Suprapubic skin (tissue), 4 donors: Measurements from ENCODE around the gene TTC38. TPM values are rescaled to one million over a fixed set of nuclear protein-coding genes. Genes with fewer than 3 reads are reported as not detected.
A peak's percentile ranks its signal among the peaks of the same experiment; 100 is the strongest.

ENCODE experiments used
- DNase-seq, 2 donors: peaks; one replicate each; pipeline ENCODE4 v3.0.0-alpha.2; 2019; ENCODE audit warnings: low spot score in 2 of 2
- H3K27ac ChIP-seq: fragments of 200-600 bp; sonication (generic); one replicate; pipeline ENCODE4 v1.5.1; 2019
- H3K27me3 ChIP-seq: fragments of 200-600 bp; sonication (generic); one replicate; pipeline ENCODE4 v1.5.1; 2019
- H3K36me3 ChIP-seq: fragments of 200-600 bp; sonication (generic); one replicate; pipeline ENCODE4 v1.5.1; 2019
- H3K4me1 ChIP-seq: fragments of 200-600 bp; sonication (generic); one replicate; pipeline ENCODE4 v1.5.1; 2019
- H3K4me3 ChIP-seq: fragments of 200-600 bp; sonication (generic); one replicate; pipeline ENCODE4 v1.5.1; 2019; ENCODE audit warnings: mild to moderate bottlenecking
- H3K9me3 ChIP-seq: fragments of 200-600 bp; sonication (generic); one replicate; pipeline ENCODE4 v1.5.1; 2019
- EP300 ChIP-seq: sonication (generic); formaldehyde crosslinking; IDR thresholded peaks from one replicate; pipeline ENCODE4 v1.6.1; 2017; ENCODE audit warnings: antibody characterized with exemption
- POLR2A ChIP-seq, 2 donors: fragments of 450-650 bp; IDR thresholded peaks; one replicate each; pipeline ENCODE4 v1.6.1; 2017; ENCODE audit warnings: antibody characterized with exemption in 2 of 2, mild to moderate bottlenecking in 2 of 2, moderate library complexity in 2 of 2
- POLR2AphosphoS5 ChIP-seq, 3 donors: sonication (generic); formaldehyde crosslinking; IDR thresholded peaks; one replicate each; pipeline ENCODE4 v1.6.1; 2017; ENCODE audit warnings: antibody characterized with exemption in 3 of 3
- WGBS: methylation state at CpG from one replicate; pipeline ENCODE4 v1.1.5; 2018; 5-methylcytosine and 5-hydroxymethylcytosine counted together
- total RNA-seq, 4 donors: library from RNA; depleted of rRNA; stranded (reverse); fragments of >200 nt; gene quantifications; one replicate each; pipeline ENCODE4 v1.1.0, GENCODE V29; 2016
- TF ChIP-seq, protein P1 (sequence below), 2 donors: fragments of 200-600 bp in 1 of 2; fragments of 450-650 bp in 1 of 2; sonication (generic) in 1 of 2; IDR thresholded peaks; one replicate each; pipeline ENCODE4 v1.5.1; 2016 to 2019; ENCODE audit warnings: antibody characterized with exemption in 2 of 2, mild to moderate bottlenecking in 1 of 2, moderate library complexity in 1 of 2

Gene TTC38
- total RNA-seq, 4 donors from 2014 or later, result 18.6 to 42.6 (median 35.4) TPM

DNA sequence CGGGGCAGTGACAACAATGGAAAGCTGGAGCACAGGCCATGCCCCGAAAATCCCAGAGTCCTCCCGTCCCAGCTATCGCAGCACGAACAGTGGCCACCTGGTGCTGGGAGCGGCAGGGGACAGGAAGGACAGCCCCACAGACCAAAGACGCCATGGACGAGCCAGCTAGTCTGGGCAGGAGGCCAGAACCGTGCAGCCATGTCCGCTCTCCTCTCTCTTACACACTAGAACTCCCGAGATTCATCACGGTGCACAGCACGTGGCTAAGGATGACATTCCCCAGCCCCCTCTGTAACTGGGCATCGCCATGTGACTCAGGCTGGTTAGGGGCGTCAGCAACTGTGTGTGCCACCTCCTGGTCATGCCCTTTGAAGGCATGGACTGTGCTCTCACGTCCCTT lies 22.3 kb upstream of the TTC38 start:
- Histone ChIP-seq H3K4me3 (no peak overlapping the region), H3K36me3 (peaks cover 17% of the 10 kb centered on the region), H3K4me1 (peaks cover 15% of the 10 kb centered on the region), H3K9me3 (no peaks in the 10 kb centered on the region), H3K27ac (no peak overlapping the region), H3K27me3 (no peaks in the 10 kb centered on the region)
- TF ChIP-seq EP300 (no peak), POLR2AphosphoS5 (IDR thresholded peaks at IDR 0.05) (no peak)
- DNase-seq, result no peak
- WGBS, result 51% methylated on average over 15 of the region's 16 CpGs

DNA sequence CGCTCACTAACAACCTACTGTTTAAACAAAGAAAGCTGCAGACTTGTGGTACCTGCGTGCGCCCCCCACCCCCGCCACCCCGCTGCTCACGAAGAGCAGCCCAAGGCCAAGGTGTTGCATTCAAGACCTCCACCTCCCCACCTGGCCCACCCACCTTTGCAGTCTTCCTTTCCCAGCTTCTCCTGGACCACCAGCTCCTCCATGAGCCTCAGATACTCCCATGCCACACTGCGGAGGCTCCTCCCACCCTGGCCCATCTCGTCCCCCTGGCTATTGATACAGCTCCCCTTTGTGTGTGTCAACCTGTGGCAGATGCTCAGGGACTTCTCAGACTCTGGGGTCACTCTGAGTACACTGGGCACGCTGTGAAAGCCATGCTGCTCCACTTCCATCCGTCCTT lies 21.6 kb upstream of the TTC38 start:
- Histone ChIP-seq H3K27me3 (no peaks in the 10 kb centered on the region), H3K4me1 (peaks cover 21% of the 10 kb centered on the region), H3K9me3 (no peaks in the 10 kb centered on the region), H3K4me3 (no peak overlapping the region), H3K36me3 (peaks cover 17% of the 10 kb centered on the region), H3K27ac (no peak overlapping the region)
- TF ChIP-seq POLR2AphosphoS5 (IDR thresholded peaks at IDR 0.05) (no peak), EP300 (no peak), POLR2A (IDR thresholded peaks at IDR 0.05) (no peak)
- TF ChIP-seq, protein P1, sequence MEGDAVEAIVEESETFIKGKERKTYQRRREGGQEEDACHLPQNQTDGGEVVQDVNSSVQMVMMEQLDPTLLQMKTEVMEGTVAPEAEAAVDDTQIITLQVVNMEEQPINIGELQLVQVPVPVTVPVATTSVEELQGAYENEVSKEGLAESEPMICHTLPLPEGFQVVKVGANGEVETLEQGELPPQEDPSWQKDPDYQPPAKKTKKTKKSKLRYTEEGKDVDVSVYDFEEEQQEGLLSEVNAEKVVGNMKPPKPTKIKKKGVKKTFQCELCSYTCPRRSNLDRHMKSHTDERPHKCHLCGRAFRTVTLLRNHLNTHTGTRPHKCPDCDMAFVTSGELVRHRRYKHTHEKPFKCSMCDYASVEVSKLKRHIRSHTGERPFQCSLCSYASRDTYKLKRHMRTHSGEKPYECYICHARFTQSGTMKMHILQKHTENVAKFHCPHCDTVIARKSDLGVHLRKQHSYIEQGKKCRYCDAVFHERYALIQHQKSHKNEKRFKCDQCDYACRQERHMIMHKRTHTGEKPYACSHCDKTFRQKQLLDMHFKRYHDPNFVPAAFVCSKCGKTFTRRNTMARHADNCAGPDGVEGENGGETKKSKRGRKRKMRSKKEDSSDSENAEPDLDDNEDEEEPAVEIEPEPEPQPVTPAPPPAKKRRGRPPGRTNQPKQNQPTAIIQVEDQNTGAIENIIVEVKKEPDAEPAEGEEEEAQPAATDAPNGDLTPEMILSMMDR (IDR thresholded peaks at IDR 0.05), result no peak
- DNase-seq, result no peak
- WGBS, result 94% methylated on average over 10 of the region's 10 CpGs

DNA sequence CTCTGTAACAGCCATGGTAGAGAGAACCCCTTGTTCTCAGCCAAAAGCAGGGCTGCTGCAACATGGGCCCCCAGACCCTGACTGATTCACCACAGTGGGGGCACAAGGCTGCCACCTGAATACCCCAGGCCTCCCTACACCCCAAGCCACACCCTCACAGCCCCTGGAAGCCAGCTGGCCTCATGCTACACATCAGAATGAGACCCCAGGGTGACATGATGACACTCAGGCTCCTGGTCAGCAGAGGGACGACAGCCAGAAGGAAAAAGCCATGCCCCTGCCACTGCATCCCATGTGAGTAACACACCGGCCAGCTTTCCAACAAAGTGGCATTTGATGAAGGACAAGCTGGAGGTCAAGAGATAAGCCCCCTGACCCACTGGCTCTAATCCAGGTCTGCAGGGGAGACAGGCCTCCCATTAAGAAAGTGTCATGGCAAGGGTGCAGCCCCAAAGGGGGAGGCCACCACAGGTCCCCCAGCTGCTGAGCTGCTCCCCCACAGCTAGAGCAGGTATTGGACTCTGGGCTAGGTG lies 20.3 kb upstream of the TTC38 start:
- WGBS, result 100% methylated on average over 1 of the region's 2 CpGs
- H3K4me1 ChIP-seq, result peaks cover 26% of the 10 kb centered on the region

DNA sequence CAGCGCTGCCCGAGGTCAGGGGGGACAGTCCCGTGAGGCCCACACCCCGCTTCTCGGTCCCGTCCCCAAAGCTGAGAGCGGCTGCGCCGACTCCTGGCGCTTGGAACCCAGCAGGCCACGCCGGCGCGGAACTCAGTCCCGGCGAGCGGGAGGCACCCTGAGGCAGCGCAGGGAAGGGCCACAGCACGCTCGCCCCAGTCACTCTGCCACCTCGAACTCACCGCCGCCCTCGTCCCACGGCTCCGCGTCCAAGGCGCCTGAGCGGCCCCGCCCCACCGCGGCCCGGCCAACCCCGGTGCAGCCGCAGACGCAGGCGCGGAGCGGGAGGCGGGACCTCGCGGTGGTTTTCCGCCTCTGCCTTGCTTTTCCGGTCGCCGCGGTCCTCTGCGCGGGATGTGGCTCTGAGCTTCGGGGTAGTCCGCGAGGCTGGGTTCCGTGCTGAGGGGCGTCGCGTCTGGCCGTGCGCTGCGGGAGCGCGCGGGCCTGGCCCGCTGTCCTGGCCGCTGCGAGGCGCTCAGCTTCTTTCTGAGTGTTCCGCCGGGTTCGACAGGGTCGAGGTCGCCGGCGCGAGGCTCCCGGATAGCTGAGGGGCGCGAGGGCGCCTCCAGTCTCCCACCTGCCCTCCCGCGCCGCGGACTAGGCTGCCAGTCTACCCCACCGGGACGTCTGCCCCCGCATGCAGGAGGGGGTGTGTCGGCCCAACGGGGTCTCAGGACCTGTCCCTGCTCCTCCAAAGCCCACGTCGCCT lies 17.6 kb upstream of the TTC38 start, which contains the start of gene CDPF1:
Gene CDPF1 (minus strand): TSS at position 259 of the 748 bp plus-strand sequence. CDS start 2,009 bp downstream, outside the sequence.
- Histone ChIP-seq H3K9me3 (no peaks in the 10 kb centered on the region), H3K27ac (peak within 1 kb of the TSS; percentile 35), H3K36me3 (no peaks in the 10 kb centered on the region), H3K27me3 (no peaks in the 10 kb centered on the region), H3K4me3 (peak within 1 kb of the TSS; percentile 64), H3K4me1 (peaks cover 26% of the 10 kb centered on the region)
- 2% methylated on average over 9 of the region's 89 CpGs for WGBS
- TF ChIP-seq POLR2A (IDR thresholded peaks at IDR 0.05), result no peak
- TF ChIP-seq, protein P1 (IDR thresholded peaks at IDR 0.05), result no peak
- peak in 2 of 3 donors; percentile 19 to 59 for TF ChIP-seq POLR2AphosphoS5 (IDR thresholded peaks at IDR 0.05)
- TF ChIP-seq EP300, result no peak
- DNase-seq, result peak; percentile 92 to 93

More for the DNA sequence above, 20.3 kb upstream of the TTC38 start:
- H3K9me3 ChIP-seq, result no peaks in the 10 kb centered on the region
- no peak overlapping the region for H3K27ac ChIP-seq
- no peaks in the 10 kb centered on the region for H3K27me3 ChIP-seq
- TF ChIP-seq POLR2A (IDR thresholded peaks at IDR 0.05) (no peak), EP300 (no peak), POLR2AphosphoS5 (IDR thresholded peaks at IDR 0.05) (no peak)
- TF ChIP-seq, protein P1 (IDR thresholded peaks at IDR 0.05), result no peak
- no peak overlapping the region for H3K4me3 ChIP-seq
- DNase-seq, result peak in 1 of 2 donors; percentile 59
- H3K36me3 ChIP-seq, result peaks cover 17% of the 10 kb centered on the region

DNA sequence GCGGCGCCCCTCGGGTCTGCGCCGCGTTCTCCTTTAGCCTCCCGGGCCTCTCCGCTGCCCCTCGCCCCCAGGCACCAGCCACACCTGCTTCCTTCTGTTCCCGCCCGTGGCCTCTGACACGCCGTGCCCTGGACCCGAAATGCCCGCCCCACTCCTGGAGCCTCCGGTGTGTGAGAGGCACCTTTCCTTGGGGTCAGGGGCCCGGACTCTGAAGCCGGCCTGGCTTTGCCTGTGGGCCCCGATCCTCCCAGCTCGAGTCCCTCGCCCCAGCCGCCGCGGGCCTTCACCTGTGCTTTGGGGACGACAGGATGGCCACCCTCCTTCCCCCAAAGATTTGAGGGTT lies 17.1 kb upstream of the TTC38 start:
- H3K4me3 ChIP-seq, result peak overlapping the region; percentile 64
- H3K9me3 ChIP-seq, result no peaks in the 10 kb centered on the region
- no peaks in the 10 kb centered on the region for H3K36me3 ChIP-seq
- peaks cover 26% of the 10 kb centered on the region for H3K4me1 ChIP-seq
- H3K27ac ChIP-seq, result no peak overlapping the region
- 5% methylated on average over 15 of the region's 25 CpGs for WGBS
- no peaks in the 10 kb centered on the region for H3K27me3 ChIP-seq
- TF ChIP-seq POLR2A (IDR thresholded peaks at IDR 0.05), result no peak
- TF ChIP-seq, protein P1 (IDR thresholded peaks at IDR 0.05), result no peak
- no peak for TF ChIP-seq EP300
- TF ChIP-seq POLR2AphosphoS5 (IDR thresholded peaks at IDR 0.05), result no peak
- DNase-seq, result no peak
